ENCODE data around the gene NTNG1. TPM values are rescaled to one million over a fixed set of nuclear protein-coding genes. Genes with fewer than 3 reads are reported as not detected.

Gene NTNG1
- total RNA-seq, 1 donor from 2014 or later: 1.1 TPM

DNA sequence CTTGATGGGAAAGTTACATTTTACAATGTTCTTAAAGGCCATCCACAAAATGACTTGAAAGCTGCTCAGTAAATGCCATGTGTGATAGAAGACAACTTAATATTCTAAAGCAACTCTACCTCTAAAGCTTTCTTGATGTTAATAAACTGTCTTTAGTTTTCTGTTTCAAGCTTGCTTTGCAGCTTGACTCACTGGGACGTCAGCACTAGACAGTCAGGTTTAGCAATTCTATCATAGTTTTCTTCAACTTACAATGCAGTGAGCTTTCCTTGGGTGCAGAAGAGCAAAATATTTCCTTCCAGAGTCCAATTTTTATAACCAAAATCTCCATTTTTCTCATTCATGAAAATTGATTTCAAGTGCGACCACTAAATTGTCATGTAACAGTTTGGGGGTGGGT is 273.1 kb downstream of the NTNG1 start:
- Mint-ChIP-seq H3K36me3 (ENCODE audit: insufficient read depth) (no peaks in the 10 kb centered on the region), H3K4me3 (ENCODE audit: low read depth) (no peak overlapping the region), H3K4me1 (ENCODE audit: low read depth) (peaks cover 1% of the 10 kb centered on the region), H3K27ac (no peak overlapping the region), H3K9me3 (ENCODE audit: low read depth) (no peaks in the 10 kb centered on the region), H3K27me3 (no peaks in the 10 kb centered on the region)
- TF ChIP-seq, protein P1, sequence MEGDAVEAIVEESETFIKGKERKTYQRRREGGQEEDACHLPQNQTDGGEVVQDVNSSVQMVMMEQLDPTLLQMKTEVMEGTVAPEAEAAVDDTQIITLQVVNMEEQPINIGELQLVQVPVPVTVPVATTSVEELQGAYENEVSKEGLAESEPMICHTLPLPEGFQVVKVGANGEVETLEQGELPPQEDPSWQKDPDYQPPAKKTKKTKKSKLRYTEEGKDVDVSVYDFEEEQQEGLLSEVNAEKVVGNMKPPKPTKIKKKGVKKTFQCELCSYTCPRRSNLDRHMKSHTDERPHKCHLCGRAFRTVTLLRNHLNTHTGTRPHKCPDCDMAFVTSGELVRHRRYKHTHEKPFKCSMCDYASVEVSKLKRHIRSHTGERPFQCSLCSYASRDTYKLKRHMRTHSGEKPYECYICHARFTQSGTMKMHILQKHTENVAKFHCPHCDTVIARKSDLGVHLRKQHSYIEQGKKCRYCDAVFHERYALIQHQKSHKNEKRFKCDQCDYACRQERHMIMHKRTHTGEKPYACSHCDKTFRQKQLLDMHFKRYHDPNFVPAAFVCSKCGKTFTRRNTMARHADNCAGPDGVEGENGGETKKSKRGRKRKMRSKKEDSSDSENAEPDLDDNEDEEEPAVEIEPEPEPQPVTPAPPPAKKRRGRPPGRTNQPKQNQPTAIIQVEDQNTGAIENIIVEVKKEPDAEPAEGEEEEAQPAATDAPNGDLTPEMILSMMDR (IDR thresholded peaks at IDR 0.05; ENCODE audit: unreplicated experiment): no peak
- DNase-seq (ENCODE audit: low spot score, unreplicated experiment): no peak

DNA sequence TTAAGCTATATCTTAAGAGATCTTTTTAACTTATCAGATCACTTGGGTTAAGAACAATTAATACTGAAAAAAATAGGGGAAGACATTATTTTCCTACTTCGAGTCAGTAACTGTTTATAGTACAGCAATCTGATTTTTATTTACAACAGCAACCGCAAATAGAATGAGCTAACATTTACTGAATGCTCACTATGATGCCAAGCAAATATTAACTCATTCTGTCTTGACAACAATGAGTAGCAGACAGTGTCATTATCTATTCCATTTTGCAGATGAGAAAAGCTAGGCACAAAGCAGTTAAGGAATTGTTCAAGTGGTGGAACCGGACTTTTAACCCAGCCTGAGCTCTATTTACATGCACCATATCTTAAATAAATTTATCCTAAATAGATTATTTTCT is 273.7 kb downstream of the NTNG1 start:
- no peak overlapping the region for H3K4me3 Mint-ChIP-seq (ENCODE audit: low read depth)
- H3K4me1 Mint-ChIP-seq (ENCODE audit: low read depth): peaks cover 1% of the 10 kb centered on the region
- no peaks in the 10 kb centered on the region for H3K27me3 Mint-ChIP-seq
- TF ChIP-seq, protein P1 (IDR thresholded peaks at IDR 0.05; ENCODE audit: unreplicated experiment): no peak
- DNase-seq (ENCODE audit: low spot score, unreplicated experiment): no peak
- no peaks in the 10 kb centered on the region for H3K9me3 Mint-ChIP-seq (ENCODE audit: low read depth)
- no peak overlapping the region for H3K27ac Mint-ChIP-seq
- H3K36me3 Mint-ChIP-seq (ENCODE audit: insufficient read depth): no peaks in the 10 kb centered on the region

DNA sequence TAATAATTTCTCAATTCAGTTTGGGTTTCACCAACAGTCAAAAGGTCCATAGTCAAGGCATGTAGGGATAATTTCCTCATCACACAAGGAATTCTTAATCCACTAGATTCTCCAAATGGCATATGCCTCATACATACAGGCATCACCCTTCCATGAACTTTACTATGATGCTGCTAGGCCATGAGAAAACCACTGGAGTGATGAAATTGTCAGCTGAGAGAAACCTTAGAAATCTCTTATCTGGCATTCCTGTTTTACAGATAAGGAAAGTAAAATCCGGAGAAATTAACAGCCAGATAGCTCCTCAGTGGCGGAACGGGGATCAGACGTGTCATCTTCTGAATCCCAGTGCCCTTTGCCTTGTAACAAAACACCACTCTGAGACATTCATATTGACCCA is 274.4 kb downstream of the NTNG1 start:
- Mint-ChIP-seq H3K27ac (no peak overlapping the region), H3K9me3 (ENCODE audit: low read depth) (no peaks in the 10 kb centered on the region), H3K4me1 (ENCODE audit: low read depth) (peaks cover 1% of the 10 kb centered on the region), H3K4me3 (ENCODE audit: low read depth) (no peak overlapping the region), H3K36me3 (ENCODE audit: insufficient read depth) (no peaks in the 10 kb centered on the region), H3K27me3 (no peaks in the 10 kb centered on the region)
- TF ChIP-seq, protein P1 (IDR thresholded peaks at IDR 0.05; ENCODE audit: unreplicated experiment): no peak
- DNase-seq (ENCODE audit: low spot score, unreplicated experiment): no peak

DNA sequence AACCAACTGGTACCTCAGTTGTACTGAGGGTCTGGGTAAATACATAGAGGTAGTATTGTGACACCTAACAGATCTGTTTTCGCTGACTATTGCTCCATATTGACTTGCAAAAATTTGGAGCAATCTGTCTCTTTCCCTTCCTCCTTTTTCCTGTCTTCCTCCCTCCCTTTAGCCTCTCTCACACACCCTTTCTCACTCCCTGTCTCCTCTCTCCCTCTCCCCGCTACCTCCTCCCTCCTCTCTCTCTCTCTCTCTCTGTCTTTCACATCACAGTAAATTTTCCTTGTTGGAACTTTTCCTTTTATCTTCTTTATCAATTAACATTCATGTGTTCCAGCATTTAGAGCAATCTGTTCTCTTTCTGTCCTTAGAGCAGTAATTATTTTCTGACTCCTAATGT is 278.2 kb downstream of the NTNG1 start:
- Mint-ChIP-seq H3K4me3 (ENCODE audit: low read depth) (no peak overlapping the region), H3K4me1 (ENCODE audit: low read depth) (peaks cover under 1% of the 10 kb centered on the region), H3K36me3 (ENCODE audit: insufficient read depth) (no peaks in the 10 kb centered on the region), H3K27ac (no peak overlapping the region), H3K27me3 (no peaks in the 10 kb centered on the region), H3K9me3 (ENCODE audit: low read depth) (no peaks in the 10 kb centered on the region)
- TF ChIP-seq, protein P1 (IDR thresholded peaks at IDR 0.05; ENCODE audit: unreplicated experiment): no peak
- no peak for DNase-seq (ENCODE audit: low spot score, unreplicated experiment)

DNA sequence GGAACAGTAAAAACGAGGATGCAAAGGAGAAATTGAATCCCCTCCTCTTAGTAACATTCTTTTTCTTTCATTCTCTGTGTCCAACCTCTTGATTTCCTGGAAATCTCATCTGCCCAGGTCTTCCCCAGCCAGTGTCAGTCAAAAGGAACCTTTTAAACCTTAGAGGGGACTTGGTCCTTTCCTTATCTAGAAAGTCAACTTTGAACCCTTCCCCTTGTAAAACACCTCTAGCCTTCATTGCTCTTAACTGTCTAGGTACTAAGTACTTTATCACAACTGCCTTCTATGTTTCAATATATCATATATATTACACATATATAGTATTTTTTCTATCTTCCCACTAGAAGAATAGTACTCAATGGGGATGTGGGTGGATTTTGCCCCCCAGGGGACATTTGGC is 282.1 kb downstream of the NTNG1 start:
- TF ChIP-seq, protein P1 (IDR thresholded peaks at IDR 0.05; ENCODE audit: unreplicated experiment): no peak
- Mint-ChIP-seq H3K36me3 (ENCODE audit: insufficient read depth) (no peaks in the 10 kb centered on the region), H3K4me3 (ENCODE audit: low read depth) (no peak overlapping the region), H3K27ac (no peak overlapping the region), H3K4me1 (ENCODE audit: low read depth) (no peaks in the 10 kb centered on the region), H3K27me3 (no peaks in the 10 kb centered on the region), H3K9me3 (ENCODE audit: low read depth) (peaks cover 9% of the 10 kb centered on the region)
- no peak for DNase-seq (ENCODE audit: low spot score, unreplicated experiment)
